ENCODE data around the gene NDUFS3.

- TF ChIP-seq POLR2A (IDR thresholded peaks at IDR 0.05) (no peak), EP300 (IDR thresholded peaks at IDR 0.05) (no peak)
These were observed 36.4 kb downstream of the NDUFS3 start for GRCh38 chr11:47615249-47615648.
